Mammary epithelial cell (primary cell): ENCODE data around the gene EEFSEC.

Experiments used
- CTCF ChIP-seq, 2 donors: IDR thresholded peaks in 1 of 2; conservative IDR thresholded peaks in 1 of 2; 2 replicates each; pipeline ENCODE4 v1.5.1; 2011 to 2012; ENCODE audit warnings: inconsistent platforms in 2 of 2, low read length in 2 of 2, mild to moderate bottlenecking in 2 of 2, control low read depth in 1 of 2, low read depth in 1 of 2; ENCODE audit not compliant: insufficient read depth in 1 of 2; ENCODE audit errors: extremely low read depth in 1 of 2
- EZH2 ChIP-seq: IDR thresholded peaks from 2 replicates; pipeline ENCODE4 v1.6.1; 2012; ENCODE audit warnings: low read length, inconsistent platforms, borderline replicate concordance

GRCh38 chr3:128416578-128417211 is 263.4 kb downstream of the EEFSEC start:
- no peak for TF ChIP-seq CTCF (conservative IDR thresholded peaks at IDR 0.05 in 1 of 2, IDR thresholded peaks at IDR 0.05 in 1 of 2; ENCODE audit: extremely low read depth in 1 of 2, insufficient read depth in 1 of 2, low read depth in 1 of 2, low read length in 2 of 2)
- no peak for TF ChIP-seq EZH2
